Right lobe of liver (tissue), 4 donors: ENCODE data around the gene LUZP4.

ENCODE experiments used
- POLR2A ChIP-seq: fragments of 450-650 bp; IDR thresholded peaks from one replicate; pipeline ENCODE4 v1.6.1; 2017; ENCODE audit warnings: antibody characterized with exemption, mild to moderate bottlenecking
- TF ChIP-seq, protein P1 (sequence below), 4 donors: fragments of 200-600 bp in 3 of 4; fragments of 450-650 bp in 1 of 4; IDR thresholded peaks; one replicate each; pipeline versions ENCODE4 v1.5.1 to v1.8.0; 2016 to 2022; ENCODE audit warnings: antibody characterized with exemption in 4 of 4, mild to moderate bottlenecking in 2 of 4
- donor health status: DM: no; HTN: no; CAD: no.
- donor health status: DM: no; HTN: no; CAD: no.
- donor health status: DM: no; HTN: yes; CAD: no.

DNA sequence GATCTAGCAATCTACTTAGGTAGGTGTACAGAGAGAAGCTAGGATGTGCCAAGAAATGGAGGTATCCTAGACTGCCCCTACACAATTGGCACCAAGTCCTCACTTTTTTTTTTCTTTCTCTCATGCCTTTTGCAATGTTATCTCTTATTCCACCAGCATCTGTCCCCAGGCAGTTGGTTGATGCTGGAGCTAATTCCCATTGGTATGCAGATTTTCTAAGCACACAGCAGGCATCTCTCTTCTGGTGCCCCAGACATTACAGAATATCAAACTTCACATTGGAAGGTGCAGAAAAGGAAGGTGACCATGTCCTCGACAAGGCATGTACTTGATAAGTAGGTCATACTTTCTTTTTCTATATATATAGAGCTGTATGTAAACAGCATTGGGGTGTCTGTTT is 21.6 kb downstream of the LUZP4 start:
- TF ChIP-seq, protein P1, sequence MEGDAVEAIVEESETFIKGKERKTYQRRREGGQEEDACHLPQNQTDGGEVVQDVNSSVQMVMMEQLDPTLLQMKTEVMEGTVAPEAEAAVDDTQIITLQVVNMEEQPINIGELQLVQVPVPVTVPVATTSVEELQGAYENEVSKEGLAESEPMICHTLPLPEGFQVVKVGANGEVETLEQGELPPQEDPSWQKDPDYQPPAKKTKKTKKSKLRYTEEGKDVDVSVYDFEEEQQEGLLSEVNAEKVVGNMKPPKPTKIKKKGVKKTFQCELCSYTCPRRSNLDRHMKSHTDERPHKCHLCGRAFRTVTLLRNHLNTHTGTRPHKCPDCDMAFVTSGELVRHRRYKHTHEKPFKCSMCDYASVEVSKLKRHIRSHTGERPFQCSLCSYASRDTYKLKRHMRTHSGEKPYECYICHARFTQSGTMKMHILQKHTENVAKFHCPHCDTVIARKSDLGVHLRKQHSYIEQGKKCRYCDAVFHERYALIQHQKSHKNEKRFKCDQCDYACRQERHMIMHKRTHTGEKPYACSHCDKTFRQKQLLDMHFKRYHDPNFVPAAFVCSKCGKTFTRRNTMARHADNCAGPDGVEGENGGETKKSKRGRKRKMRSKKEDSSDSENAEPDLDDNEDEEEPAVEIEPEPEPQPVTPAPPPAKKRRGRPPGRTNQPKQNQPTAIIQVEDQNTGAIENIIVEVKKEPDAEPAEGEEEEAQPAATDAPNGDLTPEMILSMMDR (IDR thresholded peaks at IDR 0.05) = no peak
- TF ChIP-seq POLR2A = no peak
